Neuron (in vitro differentiated cells): Measurements from ENCODE around the gene GRID2.

Experiments
- H2AFZ ChIP-seq: one replicate; pipeline ENCODE4 v1.6.1; 2013; ENCODE audit warnings: low read depth, mild to moderate bottlenecking, inconsistent platforms, low read length, moderate library complexity
- H3K27me3 ChIP-seq: one replicate; pipeline ENCODE4 v1.6.1; 2013; ENCODE audit warnings: low read length; ENCODE audit not compliant: insufficient read depth
- H3K36me3 ChIP-seq: one replicate; pipeline ENCODE4 v1.6.1; 2013; ENCODE audit warnings: low read length; ENCODE audit not compliant: insufficient read depth
- H3K4me1 ChIP-seq: one replicate; pipeline ENCODE4 v1.6.1; 2013; ENCODE audit warnings: low read length; ENCODE audit not compliant: insufficient read depth
- H3K4me3 ChIP-seq: 2 replicates; pipeline ENCODE4 v1.5.1; 2013; ENCODE audit warnings: mild to moderate bottlenecking, low read length, moderate library complexity
- H3K9me3 ChIP-seq: one replicate; pipeline ENCODE4 v1.6.1; 2013; ENCODE audit warnings: low read length

The GRID2 gene

GRCh38 chr4:92455329-92455839, 151.6 kb downstream of the GRID2 start:
- Histone ChIP-seq H3K36me3 (no peaks in the 10 kb centered on the region), H2AFZ (no peak overlapping the region), H3K27me3 (no peaks in the 10 kb centered on the region), H3K4me1 (no peaks in the 10 kb centered on the region), H3K4me3 (no peak overlapping the region), H3K9me3 (no peaks in the 10 kb centered on the region)

DNA sequence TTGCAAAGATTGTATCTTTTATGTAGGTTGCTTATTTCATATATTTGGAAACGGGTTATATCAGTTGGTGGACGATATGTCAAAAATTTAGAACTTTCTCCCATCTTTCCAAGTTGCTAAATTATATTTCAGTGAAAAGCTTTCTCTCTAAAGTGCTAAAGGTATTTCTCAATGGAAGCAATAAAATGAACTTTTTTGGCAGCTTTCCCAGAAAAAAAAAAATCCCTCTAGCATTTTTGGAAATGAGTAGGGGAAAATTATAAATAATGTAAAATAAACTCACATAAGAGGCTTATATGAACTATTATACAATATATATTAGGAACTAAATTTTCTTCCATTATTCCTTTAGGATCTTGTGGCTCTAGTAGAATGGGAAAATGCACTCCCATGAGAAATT, 152.2 kb downstream of the GRID2 start:
- Histone ChIP-seq H3K9me3 (no peaks in the 10 kb centered on the region), H2AFZ (no peak overlapping the region), H3K4me3 (no peak overlapping the region), H3K36me3 (no peaks in the 10 kb centered on the region), H3K27me3 (no peaks in the 10 kb centered on the region), H3K4me1 (no peaks in the 10 kb centered on the region)

DNA sequence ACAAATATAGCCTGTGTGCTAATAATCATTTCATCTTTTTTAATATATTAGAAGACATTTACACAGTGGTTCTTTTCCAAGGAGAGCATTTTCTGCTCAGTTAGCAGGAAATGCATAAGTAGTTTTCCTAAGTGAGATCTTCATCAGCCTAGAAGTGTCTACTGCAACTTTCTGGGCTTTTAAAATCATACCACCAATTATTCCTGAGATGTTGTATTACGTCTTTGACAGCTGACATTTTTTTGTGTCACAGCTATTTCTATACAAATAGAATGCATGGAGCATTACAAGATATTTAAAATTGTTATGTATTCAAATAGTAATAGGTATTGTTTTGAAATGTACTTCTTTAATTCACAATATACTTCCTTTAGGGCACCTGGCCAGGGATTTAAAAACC, 158.0 kb downstream of the GRID2 start:
- H2AFZ ChIP-seq: no peak overlapping the region
- H3K4me3 ChIP-seq: no peak overlapping the region
- H3K4me1 ChIP-seq: no peaks in the 10 kb centered on the region
- no peaks in the 10 kb centered on the region for H3K9me3 ChIP-seq
- no peaks in the 10 kb centered on the region for H3K36me3 ChIP-seq
- H3K27me3 ChIP-seq: no peaks in the 10 kb centered on the region

GRCh38 chr4:92477298-92477697, 173.5 kb downstream of the GRID2 start:
- no peaks in the 10 kb centered on the region for H3K27me3 ChIP-seq
- H3K36me3 ChIP-seq: no peaks in the 10 kb centered on the region
- H3K9me3 ChIP-seq: no peaks in the 10 kb centered on the region
- H3K4me1 ChIP-seq: no peaks in the 10 kb centered on the region
- H2AFZ ChIP-seq: no peak overlapping the region
- no peak overlapping the region for H3K4me3 ChIP-seq

- H3K9me3 ChIP-seq: no peaks in the 10 kb centered on the region
- no peaks in the 10 kb centered on the region for H3K27me3 ChIP-seq
- H2AFZ ChIP-seq: no peak overlapping the region
- H3K4me3 ChIP-seq: no peak overlapping the region
- H3K4me1 ChIP-seq: no peaks in the 10 kb centered on the region
- no peaks in the 10 kb centered on the region for H3K36me3 ChIP-seq
Measured at GRCh38 chr4:92483341-92483740, 179.6 kb downstream of the GRID2 start.

- no peak overlapping the region for H2AFZ ChIP-seq
- no peaks in the 10 kb centered on the region for H3K27me3 ChIP-seq
- no peaks in the 10 kb centered on the region for H3K4me1 ChIP-seq
- no peak overlapping the region for H3K4me3 ChIP-seq
- H3K36me3 ChIP-seq: no peaks in the 10 kb centered on the region
- no peaks in the 10 kb centered on the region for H3K9me3 ChIP-seq
Measured at GRCh38 chr4:92488496-92488895, 184.7 kb downstream of the GRID2 start.

- Histone ChIP-seq H3K4me3 (no peak overlapping the region), H2AFZ (no peak overlapping the region), H3K9me3 (no peaks in the 10 kb centered on the region), H3K4me1 (no peaks in the 10 kb centered on the region), H3K27me3 (no peaks in the 10 kb centered on the region), H3K36me3 (no peaks in the 10 kb centered on the region)
Measured at GRCh38 chr4:92497141-92497540, 193.4 kb downstream of the GRID2 start.

DNA sequence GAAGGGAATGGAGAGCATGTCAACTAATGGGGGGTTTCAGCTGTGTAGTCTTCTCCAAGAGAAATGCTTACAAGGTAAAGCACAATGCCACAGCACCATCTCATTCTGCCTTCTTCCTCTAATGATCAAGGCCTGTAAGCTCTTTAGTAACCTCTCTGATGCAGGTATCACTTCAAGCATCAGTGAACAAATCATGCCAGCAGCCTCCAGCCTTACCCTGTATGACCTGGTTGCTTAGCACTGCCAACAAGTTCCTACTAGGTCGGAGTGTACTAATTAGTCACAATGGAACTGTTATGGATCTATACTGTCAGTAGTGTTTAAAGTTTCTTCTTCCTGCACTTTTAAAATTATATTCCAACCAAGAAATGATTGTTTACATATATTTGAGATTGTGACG, 197.7 kb downstream of the GRID2 start:
- Histone ChIP-seq H2AFZ (no peak overlapping the region), H3K9me3 (no peaks in the 10 kb centered on the region), H3K27me3 (no peaks in the 10 kb centered on the region), H3K36me3 (no peaks in the 10 kb centered on the region), H3K4me3 (no peak overlapping the region), H3K4me1 (no peaks in the 10 kb centered on the region)

DNA sequence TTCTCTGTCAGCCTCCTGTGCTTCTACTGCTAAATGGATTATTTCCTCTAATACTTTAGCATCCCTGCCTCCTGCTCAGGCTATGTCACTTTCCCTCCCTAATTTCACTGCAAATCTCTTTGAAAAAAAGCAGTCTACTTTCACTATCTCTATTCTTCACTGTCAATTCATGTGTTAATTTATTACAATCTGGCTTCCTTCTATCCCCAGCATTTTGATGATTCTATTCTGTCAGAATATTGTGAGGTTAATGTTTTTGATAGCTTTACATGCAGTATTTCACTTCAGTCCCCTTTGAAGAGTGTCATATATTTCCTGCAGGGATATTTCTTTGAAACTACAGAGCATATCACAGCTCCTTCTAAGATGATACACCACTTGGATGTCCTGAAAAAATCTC, 203.2 kb downstream of the GRID2 start:
- H2AFZ ChIP-seq: no peak overlapping the region
- H3K36me3 ChIP-seq: no peaks in the 10 kb centered on the region
- H3K4me1 ChIP-seq: peaks cover 4% of the 10 kb centered on the region
- peaks cover 2% of the 10 kb centered on the region for H3K9me3 ChIP-seq
- no peaks in the 10 kb centered on the region for H3K27me3 ChIP-seq
- H3K4me3 ChIP-seq: no peak overlapping the region

GRCh38 chr4:92514627-92515026, 210.9 kb downstream of the GRID2 start:
- Histone ChIP-seq H3K4me1 (peaks cover 1% of the 10 kb centered on the region), H3K9me3 (peaks cover 2% of the 10 kb centered on the region), H3K27me3 (no peaks in the 10 kb centered on the region), H3K4me3 (no peak overlapping the region), H3K36me3 (no peaks in the 10 kb centered on the region), H2AFZ (no peak overlapping the region)

DNA sequence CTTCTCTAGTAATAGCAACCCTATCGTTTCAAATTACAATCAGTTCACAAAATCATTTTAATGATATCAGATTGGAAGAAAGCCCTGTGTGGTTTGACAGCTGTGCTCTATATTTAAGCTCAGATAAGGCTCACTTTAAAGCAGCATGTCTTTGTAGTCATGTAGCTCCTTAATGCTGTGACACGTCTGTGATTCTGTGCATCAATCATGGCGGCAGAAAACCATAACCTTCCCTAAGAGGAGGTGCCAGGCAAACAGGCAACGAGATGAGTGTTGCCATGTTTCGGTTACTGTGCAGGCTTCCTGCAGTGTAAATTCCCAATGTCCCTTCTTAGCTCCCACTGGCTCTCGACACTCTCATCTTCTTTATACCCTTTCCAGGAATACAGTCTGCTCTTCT, 212.7 kb downstream of the GRID2 start:
- Histone ChIP-seq H3K4me1 (peaks cover 7% of the 10 kb centered on the region), H3K4me3 (no peak overlapping the region), H3K27me3 (no peaks in the 10 kb centered on the region), H2AFZ (no peak overlapping the region), H3K9me3 (no peaks in the 10 kb centered on the region), H3K36me3 (no peaks in the 10 kb centered on the region)

GRCh38 chr4:92519727-92520126, 216.0 kb downstream of the GRID2 start:
- H3K36me3 ChIP-seq: no peaks in the 10 kb centered on the region
- no peak overlapping the region for H2AFZ ChIP-seq
- H3K4me3 ChIP-seq: no peak overlapping the region
- H3K4me1 ChIP-seq: peaks cover 16% of the 10 kb centered on the region
- H3K27me3 ChIP-seq: no peaks in the 10 kb centered on the region
- no peaks in the 10 kb centered on the region for H3K9me3 ChIP-seq

GRCh38 chr4:92520563-92520962, 216.8 kb downstream of the GRID2 start:
- Histone ChIP-seq H3K4me3 (no peak overlapping the region), H3K9me3 (no peaks in the 10 kb centered on the region), H2AFZ (no peak overlapping the region), H3K4me1 (peaks cover 16% of the 10 kb centered on the region), H3K36me3 (no peaks in the 10 kb centered on the region), H3K27me3 (no peaks in the 10 kb centered on the region)

- Histone ChIP-seq H2AFZ (no peak overlapping the region), H3K4me1 (peaks cover 16% of the 10 kb centered on the region), H3K9me3 (no peaks in the 10 kb centered on the region)
Measured at GRCh38 chr4:92521941-92522340, 218.2 kb downstream of the GRID2 start.

More at GRCh38 chr4:92521941-92522340, 218.2 kb downstream of the GRID2 start:
- H3K4me3 ChIP-seq: no peak overlapping the region
- H3K27me3 ChIP-seq: no peaks in the 10 kb centered on the region
- no peaks in the 10 kb centered on the region for H3K36me3 ChIP-seq
